Stimulated activated CD8-positive, alpha-beta memory T cell treated with anti-CD3 and anti-CD28 coated beads, Interleukin-4, amount 100 ng/mL, for 4 hours (primary cell): ENCODE measurements around the gene ARID3C.

ENCODE experiments used
- DNase-seq, 2 donors: peaks; one replicate each; pipeline ENCODE4 v3.0.0-alpha.2; 2020; ENCODE audit warnings: low read depth in 2 of 2, low spot score in 1 of 2

ARID3C gene, protein sequence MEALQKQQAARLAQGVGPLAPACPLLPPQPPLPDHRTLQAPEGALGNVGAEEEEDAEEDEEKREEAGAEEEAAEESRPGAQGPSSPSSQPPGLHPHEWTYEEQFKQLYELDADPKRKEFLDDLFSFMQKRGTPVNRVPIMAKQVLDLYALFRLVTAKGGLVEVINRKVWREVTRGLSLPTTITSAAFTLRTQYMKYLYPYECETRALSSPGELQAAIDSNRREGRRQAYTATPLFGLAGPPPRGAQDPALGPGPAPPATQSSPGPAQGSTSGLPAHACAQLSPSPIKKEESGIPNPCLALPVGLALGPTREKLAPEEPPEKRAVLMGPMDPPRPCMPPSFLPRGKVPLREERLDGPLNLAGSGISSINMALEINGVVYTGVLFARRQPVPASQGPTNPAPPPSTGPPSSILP

DNA sequence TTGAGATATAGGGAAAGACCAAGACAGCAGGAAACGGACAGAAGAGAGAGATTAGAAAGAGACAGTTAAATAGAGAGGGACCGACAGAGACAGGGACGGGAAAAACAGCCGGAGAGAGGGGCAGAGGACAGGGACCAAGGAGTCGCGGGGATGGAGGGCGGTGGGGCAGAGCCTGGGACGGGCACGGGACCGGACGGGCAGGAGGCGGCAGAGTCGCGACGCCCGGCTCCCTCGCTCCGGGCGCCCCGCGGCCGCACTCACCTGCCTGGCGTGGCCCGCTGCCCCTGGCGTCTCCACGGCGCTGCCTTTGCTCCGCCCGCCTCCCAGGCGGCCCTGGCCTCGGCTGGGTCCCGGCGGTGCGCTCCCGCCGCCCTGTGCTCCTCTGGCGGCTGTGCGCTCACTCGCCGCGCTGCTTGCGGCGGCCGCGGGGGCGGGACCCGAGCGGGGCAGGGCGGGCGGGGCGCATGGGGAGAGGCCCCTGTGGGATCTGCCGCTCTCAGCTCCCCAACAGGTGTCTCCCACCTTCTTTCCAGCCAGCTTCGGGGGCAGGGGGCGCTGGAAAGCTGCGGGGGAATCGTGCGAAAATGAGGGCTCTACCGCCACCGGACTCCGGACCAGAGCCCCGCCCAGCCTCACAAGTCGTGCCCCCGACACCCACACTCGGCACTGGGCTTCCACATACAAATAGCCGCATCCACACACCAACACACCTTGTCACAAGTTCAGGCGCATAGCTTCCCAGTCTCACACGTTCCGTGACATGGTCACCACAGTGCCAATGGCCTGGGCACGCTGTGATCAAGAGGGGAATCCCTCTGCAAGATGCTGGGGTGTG lies at the start of gene ARID3C:
TSS of gene ARID3C (minus strand) at position 411 of the 835 bp plus-strand sequence. CDS start 1,052 bp downstream, outside the sequence.
- peak in 1 of 2 donors; percentile 12 for DNase-seq

DNA sequence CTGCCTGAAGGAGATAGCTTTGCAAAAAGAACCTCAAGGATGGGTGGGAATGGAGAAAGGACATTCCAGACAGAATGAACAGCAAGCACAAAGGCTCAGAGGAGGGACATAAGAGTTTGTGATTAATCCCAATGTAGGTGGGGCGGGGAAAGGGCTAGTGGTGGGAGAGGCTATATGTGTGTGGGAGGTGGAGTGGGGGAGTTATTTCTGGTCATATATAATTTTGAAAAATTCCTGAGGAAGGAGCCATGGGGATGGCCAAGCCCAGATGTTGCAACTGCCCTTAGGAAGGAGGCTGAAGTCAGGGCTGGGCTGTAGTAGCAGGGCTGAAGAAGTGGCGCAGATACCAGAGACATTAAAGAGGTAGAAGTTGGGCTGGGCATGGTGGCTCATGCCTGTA lies 47.0 kb upstream of the ARID3C start:
- no peak for DNase-seq

DNA sequence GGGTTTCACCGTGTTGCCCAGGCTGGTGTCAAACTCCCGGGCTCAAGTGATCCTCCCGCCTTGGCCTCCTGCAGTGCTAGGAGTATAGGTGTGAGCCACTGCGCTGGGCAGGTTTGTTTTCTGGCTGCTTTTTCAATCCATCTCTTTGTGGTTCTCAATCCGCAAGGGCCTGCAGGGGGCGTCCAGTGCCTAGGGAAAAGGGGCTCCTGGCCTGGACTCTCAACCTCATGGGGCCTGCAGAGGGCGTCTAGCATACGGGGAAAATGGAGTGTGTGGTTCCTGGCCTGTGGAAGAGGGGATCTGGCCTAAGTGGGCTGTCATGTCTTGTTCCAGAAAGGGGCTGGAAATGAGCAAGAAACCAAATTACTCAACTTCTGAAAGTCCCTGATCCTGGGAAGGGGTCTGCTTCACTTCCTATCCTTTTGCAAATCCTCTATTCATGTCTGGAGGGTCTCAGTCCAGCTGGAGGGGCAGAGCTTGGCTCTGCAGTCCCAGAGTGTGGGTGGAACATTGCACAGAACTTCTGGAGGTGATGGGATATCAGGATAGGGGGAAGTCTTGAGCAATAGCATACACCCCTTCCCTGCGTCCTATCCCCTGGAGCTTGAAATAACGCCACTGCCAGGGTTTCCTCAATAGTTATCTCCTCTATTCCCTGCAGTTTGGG lies 46.3 kb upstream of the ARID3C start:
- DNase-seq, result peak; percentile 18 to 19

DNA sequence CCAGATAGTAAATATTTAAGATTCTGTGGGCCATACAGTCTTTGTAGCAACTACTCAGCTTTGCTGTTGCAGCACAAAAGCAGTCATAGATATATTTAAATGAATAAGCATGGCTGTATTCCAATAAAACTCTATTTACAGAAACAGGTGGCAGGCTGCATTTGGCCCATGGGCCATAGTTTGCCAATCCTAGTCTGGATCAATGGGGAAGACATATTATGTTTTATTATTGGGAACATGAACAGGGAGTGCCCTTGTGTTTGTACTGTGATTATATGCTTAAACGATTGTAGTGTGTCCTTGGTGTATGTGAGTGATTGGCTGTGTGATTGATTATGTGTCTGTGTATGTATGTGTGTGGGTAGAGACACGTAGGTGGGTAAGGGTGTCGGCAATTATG lies 45.6 kb upstream of the ARID3C start:
- DNase-seq, result no peak

DNA sequence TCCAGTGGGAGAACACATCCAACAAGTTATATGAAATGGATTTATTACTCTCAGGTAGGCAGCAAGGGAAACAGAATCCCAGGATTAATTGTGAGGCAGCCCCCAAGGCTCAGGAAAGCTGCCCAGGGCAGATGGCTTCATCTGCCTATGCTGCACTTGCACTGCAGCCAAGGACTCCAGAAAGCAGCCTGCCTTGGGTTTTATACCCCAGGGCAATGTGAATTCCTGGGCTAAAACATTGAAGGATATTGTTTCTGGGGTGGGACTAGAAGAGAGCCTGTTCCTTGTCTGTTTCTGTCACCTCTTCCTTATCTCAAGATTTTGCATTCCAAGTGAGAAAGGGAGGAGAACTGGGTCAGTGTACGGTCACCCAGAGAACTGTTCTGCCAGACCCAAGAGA lies 42.4 kb upstream of the ARID3C start:
- DNase-seq, result no peak

DNA sequence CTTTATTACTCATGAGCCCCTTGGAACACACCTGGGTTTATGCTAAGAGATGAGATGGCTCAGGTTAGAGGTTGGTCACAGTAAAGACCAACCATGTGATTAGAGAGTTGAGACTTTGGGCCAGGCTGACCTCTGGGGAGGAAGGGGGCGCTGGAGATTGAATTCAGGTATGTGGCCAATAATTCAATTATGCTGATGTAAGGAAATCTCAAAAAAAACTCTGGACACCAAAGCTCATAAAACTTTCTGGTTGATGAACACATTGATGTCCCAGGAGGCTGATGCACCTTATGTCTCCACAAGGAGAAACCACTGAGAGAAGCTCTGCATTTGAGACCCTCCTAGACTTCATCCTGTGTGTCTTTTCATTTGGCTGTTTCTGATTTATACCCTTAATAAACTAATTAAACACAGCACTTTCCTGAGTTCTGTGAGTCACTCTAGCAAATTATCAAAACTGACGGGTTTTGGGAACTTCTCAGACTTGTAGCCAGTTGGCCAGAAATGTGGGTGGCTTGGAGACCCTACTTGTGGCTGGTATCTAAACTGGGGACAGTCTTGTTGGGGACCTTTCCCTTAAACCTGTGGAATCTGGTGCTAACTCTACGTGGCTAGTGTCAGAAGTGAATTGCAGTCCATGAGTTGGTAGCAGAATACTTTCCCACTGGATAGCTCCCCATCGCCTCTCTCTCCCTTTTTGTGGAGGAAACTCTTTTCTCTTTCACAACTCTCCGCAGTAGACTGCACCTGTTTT lies 41.1 kb upstream of the ARID3C start:
- no peak for DNase-seq

DNA sequence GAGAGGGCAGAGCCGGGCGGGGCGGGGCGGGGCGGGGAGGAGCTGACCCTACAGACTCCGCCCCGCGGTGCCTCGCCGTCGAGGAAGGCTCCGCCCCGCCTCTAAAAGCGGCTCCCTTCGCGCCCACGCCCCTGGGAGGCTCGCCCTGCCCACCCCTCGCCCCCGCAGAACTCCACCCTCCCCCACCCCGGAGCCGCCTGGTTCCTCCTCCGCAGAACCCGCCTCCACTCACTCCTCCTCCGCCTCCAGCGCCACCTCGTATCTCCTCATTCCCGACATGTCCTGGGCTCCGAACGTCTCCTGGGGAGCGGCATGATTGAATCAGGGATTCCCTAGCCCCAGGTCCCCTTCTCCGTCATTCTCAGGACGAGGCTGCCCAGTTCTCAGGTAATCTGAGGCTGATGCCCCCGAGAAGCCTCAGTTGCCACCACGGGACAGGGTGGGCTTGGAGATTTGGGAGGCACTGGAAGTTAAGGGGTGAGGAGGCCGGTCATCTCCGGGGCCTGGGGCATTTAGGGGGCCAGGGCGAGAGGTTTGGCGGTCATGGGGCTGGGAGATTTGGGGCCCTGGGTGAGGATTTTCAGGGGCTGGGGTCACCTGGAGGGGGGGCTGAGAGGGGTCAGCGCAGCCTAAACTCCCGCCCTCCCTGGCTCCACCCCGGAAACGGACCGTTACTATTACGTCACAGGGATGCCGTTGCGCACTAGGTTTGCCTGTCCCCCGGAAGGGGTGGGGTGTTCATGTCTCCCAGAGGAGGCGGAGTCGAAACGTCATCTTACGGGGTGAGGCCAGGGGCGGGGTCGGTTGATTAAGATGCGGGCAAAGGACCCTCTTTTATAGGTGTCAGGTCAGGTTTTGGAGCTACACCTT lies 36.8 kb upstream of the ARID3C start:
- peak; percentile 73 to 75 for DNase-seq

DNA sequence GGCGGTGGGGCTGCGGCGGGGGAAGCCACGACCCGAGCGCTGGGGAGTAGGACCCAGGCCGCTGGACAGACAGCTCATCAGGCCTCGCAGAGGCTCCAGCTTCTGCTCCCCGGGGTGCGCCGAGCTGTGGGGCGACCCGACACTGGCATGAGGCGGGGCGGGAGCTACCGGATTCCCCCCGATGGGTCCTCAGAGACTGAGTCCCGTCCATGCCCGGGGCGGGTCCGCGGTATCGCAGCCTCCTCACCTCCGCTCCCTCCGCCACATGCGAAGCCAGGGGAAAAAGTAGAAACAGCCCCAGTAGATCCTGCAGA lies 36.2 kb upstream of the ARID3C start:
- DNase-seq, result no peak

DNA sequence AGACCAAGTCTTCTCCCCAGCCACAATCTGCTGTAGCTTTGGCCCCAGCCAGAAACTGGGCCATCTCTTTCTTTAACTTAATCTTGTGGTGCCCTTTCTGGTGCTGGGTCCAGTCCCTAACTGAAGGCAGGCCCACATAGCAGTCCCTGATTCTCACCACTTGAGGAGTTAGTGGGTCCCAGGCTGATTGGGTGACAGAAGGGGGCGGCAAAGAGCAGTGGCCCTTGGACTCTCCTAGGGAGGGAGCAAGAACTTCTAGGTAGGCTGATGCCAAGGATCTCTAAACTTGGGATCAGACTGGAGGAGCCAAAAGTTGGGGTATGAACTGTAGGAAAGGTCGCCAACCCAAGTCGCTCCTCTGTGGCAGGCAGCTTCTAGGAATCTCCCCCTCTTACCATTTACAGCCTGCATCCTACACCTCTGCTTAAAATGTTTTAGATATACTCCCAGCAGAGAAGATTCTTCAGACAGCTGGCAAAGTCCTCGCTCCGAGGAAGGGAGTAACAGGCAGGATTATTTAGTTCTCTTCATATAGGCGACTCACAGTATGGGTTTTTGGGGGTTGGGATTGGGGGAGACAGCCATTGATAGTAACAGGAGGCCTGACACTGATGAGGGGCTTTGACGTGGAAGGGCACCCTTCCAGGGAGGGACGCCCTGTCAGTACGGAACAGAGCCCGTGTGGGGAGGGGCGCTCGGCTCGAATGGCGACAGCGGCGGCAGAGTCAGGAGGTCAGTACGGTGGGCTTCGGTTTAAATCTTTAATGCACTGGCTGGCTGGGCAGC lies 35.6 kb upstream of the ARID3C start:
- DNase-seq, result peak; percentile 19 to 51

DNA sequence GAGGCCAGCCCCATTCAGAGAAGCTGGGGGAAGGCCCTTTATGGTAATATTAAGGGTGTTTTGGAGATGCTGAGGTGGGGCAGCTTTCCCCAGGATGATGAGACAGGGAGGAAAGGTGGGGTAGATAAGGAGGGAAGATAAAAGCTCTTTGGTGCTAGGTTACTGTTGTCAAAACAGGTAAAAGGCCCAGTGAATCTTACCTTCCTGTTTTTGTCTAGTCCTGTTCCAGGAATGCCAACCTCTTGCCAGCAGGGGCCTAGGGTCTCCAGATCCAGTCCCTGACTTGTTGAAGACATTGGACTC lies 34.4 kb upstream of the ARID3C start:
- DNase-seq, result no peak

DNA sequence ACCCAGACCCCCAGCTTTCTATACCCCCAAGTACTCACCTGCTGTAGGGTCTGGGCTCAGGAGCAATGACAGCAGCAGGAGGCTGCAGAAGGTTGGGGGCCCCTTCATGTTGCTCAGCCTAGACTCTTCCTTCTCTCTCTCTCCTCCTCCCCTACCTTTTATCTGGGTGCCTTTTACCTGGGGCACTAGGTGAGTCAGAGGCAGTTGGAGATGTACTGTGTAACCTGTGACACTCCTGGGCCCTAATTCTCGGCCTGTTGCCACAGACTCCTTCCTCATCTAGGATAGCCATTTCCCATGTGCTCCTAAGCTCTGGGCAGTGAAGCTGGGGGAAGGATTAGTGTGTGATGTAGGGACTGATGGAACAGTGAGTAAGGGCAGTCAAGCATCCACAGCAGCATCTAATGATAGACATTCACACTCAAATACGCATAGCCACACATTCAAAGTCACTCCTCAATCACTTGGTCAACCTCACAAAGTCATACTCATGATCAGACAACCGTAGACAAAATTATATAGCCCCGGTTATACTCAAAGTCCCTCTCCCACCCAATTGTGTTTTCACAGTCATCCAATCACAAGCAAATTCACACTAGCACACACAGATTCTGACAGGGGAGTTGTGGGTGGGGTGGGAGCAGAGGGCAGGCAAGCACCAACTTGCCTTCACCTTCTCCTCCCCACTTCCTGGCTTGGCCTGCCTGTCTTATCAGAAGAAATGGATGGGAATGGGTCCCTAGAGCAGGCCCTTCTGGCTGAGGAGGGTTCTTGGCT lies 33.8 kb upstream of the ARID3C start, which contains the start of gene CCL27:
TSS of gene CCL27 (minus strand) at position 132 of the 777 bp plus-strand sequence. CDS start at position 108, 24 bp downstream.
- DNase-seq, result no peak

DNA sequence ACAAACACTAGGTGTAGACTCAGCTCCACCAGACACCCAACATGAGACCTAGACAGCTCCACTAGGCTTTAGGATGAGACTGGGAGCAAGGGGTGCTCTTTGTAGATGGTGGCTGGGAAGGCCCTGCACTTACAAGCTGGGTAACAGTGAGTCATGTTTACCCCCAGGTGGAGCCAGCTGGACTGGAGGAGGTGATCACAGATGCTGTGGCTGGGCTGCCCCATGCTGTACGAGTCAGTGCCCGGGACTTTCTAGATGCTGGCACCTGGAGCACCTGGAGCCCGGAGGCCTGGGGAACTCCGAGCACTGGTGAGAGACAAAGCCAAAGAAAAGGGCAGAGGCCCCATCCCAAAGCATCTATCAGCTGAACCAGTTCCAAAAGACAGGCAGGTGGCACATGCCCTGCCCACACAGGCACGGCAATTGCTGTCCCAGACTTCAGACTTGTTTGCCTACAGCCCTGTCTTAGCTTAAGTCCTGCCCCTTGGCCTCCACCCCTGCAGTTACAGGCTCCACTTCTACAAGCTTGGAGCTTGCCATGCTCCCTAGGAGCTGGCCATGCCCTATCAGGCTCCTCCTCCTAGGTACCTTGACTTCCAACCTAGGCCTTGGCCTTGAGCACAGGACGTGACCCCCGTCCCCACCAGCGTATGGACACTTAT lies 30.9 kb upstream of the ARID3C start:
- no peak for DNase-seq

DNA sequence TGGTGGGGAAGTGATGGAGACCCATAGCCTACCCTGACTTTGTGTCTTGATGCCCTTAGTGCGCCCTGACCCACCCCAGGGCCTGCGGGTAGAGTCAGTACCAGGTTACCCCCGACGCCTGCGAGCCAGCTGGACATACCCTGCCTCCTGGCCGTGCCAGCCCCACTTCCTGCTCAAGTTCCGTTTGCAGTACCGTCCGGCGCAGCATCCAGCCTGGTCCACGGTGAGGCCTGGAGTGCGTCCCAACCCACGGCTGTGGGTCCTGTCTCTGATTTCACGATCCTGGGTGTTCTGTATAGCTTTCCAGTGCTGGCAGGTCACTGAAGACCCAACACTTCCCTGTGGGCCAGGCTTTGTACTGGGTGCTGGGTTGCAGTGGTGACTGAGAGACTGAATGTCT lies 29.6 kb upstream of the ARID3C start:
- no peak for DNase-seq

DNA sequence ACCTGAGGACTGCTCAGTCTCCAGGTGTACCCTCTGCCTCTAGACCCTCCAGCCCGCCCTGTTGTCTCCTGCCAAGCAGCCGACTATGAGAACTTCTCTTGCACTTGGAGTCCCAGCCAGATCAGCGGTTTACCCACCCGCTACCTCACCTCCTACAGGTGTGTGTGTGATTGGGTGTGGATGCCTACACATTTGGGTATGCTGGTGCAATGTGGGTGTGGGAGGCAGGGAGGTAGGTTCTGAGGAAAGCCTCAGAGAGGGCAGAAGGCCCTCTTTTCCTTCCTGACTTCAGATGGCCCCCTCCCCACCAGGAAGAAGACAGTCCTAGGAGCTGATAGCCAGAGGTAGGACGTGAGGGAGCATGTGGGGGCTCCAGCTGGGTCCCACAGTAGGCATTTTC lies 28.1 kb upstream of the ARID3C start:
- DNase-seq, result no peak

DNA sequence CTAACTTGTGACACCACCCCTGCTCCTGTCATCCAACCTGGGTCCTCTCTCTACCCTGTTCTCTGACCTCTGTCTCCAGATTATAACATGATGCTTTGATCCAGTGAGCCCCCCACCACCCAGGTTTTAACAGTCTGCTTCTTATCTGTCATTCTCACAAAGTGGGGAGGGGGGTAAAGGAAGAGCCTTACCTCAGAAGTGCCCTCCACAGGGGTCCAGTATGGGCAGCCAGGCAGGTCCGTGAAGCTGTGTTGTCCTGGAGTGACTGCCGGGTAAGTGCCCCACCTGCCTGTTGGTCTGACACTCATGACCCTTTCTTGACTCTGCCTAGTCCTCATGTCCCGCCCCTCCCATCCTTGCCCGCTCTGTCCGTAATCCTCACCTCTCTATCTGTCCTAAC lies 26.5 kb upstream of the ARID3C start:
- no peak for DNase-seq

DNA sequence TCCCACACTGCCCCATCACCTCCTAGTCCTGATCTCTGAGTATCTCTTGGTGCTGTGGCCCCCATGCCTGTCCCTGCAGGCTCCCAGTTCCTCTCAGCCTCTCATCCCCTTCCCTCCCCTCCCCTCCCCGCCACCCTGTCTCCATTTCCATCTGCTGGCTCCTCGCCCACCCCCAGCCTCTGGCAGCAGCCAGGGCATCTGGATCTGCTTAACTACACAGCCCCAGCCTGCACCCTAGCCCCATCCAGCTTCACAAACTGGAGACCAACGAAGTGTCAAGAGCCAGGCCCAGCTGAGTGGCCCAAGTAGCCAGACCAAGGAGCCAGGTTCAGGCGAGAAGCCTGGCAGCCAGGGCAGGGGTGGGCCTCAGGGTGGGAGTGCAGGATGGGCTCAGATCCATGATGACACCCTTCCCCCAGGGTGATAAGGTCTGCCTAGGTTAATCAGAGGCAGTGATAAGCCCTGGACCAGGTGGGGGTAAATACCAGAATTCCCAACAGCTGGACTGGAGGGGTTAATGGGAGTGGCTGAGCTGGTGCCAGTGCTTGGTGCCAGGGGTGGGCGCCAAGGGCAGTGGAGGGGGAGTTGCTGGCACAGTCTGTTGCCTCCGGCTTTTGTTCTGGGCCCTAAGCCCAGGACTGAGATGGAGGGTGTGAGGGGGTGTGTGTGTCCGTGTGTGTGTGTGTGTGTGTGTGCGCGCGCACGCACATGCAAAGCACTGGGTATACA lies 25.6 kb upstream of the ARID3C start:
- DNase-seq, result no peak
